ENCODE data around the gene GDF9.
A peak's percentile ranks its signal among the peaks of the same experiment; 100 is the strongest.

Gene GDF9

DNA sequence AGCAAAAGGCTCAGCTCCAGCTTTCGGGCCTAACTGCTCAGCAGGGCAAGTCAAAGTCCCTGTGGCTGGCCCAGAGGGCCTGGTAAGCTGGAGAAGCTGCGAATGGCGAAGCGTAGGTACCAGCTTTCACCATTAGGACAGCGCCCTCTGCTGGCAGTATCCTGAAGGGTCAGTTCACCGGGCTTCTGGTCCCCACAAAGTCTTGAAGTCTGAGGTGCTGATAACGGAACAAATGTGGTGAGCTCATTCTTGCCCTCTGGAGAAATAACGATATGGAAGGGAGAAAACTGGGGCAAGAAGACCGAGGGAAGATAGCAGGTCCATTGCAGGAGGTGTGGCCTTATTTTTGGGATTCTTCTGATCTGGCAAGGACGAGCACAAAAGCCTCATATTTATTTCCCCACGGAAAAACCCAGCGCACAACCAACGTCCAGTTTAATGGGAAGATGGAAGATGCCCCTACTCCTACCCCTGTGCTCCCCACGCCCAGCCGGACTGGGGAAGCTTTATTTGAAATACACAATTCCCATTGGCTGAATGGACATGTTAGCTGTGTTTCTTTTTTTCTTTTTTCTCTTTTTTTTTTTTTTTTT lies 46.0 kb downstream of the GDF9 start:
- DNase-seq (ENCODE audit: low spot score), result peak; percentile 93

DNA sequence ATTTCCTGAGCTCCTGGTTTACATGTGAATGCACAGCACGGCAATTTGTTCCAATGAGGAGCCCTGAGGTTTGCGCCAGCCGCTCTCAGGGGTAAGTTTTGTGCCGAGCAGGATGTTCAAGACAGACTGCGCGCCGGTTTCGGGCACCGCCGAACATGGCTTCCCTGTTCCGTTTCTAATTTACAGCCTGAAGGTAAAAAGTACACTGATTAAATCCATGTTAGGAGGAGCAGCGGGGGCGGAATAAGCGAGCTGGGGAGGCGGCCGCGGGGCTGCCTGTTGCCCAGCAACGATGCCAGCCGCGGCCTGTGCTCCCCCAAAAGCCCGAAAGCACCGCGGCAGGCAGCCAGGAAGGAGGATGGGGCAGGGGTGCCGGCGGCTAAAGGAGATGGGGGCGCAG lies 46.8 kb downstream of the GDF9 start:
- DNase-seq (ENCODE audit: low spot score), result no peak

DNA sequence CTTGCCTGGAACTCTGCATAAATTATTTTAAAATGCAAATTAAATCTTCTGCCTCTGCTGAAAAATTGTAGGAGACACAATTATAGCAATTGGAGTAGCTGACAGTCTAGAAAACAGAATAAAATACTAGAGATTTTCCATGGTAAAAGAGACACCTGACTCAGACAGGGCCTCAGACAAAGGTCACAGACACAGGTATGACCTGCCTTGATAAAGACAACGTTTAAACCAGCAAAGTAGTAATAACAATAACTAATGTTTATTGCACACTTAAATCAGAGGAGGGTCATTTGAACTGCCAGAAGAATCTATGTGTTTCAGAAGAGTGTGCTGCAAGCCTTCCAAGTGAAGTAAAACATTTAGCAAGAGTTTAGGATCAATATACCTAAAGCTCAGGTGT lies 49.3 kb downstream of the GDF9 start:
- DNase-seq (ENCODE audit: low spot score), result no peak

GRCh38 chr5:132816554-132816953 lies 49.7 kb downstream of the GDF9 start:
- no peak for DNase-seq (ENCODE audit: low spot score)

DNA sequence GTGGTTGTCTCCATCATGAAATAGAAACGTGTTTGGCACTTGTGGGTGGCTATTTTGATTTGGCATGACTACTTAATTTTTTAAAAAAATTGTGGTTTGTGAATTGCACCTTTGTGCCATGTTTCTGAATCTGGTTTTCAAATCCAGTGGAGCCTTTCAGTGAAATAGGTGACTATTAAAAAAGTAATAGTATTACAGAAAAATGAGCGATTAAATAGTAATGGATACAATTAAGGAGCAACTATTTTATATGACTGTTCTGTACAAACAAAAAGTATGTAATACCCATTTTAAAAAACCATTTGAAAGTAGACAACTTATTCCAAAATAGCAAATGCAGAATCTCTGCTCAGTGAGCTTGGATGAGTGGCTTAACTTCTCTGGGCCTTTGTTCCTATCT lies 50.2 kb downstream of the GDF9 start:
- DNase-seq (ENCODE audit: low spot score), result no peak

DNA sequence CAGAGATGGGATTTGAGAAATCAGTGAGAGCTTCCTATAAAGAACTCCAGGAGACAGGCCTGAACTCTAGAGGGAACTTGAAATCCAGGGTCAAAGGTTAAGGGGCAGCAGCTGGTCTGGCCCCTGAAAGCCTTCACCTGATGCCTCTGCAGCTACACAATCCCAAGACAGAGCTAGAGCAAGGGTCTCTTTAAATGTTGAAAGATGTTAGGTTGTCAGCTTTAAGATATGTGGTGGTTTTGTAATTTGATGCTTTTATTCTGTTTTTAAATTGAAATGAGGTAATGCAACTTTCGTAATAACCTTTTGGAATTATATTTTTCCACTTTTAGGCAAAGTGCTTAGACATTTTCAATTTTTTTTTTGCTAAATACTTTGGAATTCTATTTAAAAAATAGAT lies 50.8 kb downstream of the GDF9 start:
- DNase-seq (ENCODE audit: low spot score), result no peak

GRCh38 chr5:132814503-132815294 lies 51.6 kb downstream of the GDF9 start:
- DNase-seq (ENCODE audit: low spot score), result no peak

DNA sequence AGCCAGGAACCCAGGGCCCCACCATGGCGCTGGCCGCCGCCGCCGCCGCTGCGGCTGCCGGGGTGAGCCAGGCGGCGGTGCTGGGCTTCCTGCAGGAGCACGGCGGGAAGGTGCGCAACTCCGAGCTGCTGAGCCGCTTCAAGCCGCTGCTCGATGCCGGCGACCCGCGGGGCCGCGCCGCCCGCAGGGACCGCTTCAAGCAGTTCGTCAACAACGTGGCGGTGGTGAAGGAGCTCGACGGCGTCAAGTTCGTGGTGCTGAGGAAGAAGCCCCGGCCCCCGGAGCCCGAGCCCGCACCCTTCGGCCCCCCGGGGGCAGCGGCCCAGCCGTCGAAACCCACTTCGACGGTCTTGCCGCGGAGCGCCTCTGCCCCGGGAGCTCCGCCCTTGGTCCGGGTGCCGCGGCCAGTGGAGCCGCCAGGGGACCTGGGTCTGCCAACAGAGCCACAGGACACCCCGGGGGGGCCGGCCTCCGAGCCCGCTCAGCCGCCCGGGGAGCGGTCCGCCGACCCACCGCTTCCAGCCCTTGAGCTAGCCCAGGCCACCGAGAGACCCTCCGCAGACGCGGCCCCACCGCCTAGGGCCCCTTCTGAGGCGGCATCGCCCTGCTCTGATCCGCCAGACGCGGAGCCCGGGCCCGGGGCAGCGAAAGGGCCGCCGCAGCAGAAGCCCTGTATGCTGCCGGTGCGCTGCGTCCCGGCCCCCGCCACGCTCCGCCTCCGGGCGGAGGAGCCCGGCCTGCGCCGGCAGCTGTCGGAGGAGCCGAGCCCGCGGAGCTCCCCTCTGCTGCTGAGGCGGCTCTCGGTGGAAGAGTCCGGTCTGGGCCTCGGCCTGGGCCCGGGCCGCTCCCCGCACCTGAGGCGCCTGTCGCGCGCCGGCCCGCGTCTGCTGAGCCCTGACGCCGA lies 52.4 kb downstream of the GDF9 start:
- DNase-seq (ENCODE audit: low spot score), result no peak

DNA sequence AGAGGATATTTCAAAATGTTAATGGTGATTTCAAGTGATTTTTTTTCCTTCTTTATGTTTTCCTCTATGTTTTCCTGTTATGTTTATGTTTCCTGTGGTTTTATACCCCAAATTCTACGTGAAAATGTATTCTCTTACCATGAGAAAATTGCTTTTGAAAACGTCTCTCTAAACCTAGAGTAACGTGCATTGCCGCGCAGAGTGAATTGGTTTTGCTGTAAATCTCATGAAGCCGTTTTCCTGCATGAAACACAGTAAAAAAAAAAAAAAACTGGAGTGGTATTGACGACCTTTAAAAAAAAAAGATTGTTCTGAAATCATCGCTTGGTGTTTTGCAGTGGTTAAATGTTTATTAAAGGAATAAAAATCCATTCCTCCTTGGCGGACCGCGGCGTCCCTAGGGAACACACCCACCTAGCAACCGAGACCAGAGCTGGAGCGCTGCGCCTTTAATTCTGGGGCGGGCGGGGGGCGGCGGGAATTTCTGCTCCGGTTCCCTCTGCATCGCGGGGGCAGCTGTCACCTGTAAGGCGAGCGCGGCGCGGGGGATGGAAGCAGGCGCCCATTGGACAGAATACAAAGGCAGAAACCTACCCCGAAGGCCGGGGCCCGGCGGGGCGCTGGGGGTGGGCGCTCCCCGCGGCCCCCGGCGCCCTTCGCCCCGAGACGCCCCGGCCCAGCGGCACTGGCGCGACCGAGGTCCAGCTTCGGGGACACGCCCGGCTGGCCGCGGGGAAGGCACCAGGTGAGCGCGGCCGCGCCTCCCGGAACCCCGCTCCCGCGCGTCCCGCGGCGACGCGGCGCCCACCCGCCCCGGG lies 53.3 kb downstream of the GDF9 start, which contains the start of gene SOWAHA:
SOWAHA (plus strand) TSS at position 522 of the 818 bp plus-strand sequence. CDS start 320 bp downstream, outside the sequence.
- DNase-seq (ENCODE audit: low spot score), result no peak

- no peak for DNase-seq (ENCODE audit: low spot score)
Observed at GRCh38 chr5:132812123-132812765, 54.0 kb downstream of the GDF9 start.

Measured in activated CD4-positive, alpha-beta T cell treated with anti-CD3 and anti-CD28 coated beads, Interleukin-2, Interleukin-4, amounts not matched to agents 100 ng/mL and 50 ng/mL, durations not matched to agents 16 hours and 8 hours (primary cell).